ENCODE results near the gene TBX2. TPM values are rescaled to one million over a fixed set of nuclear protein-coding genes. Genes with fewer than 3 reads are reported as not detected.

Gene TBX2
- total and polyA plus RNA-seq, 2 of the 13 experiments (the other 11 are each of a cell fraction or from before 2014, with no cell fraction given), result 2.8 to 15.3 TPM

DNA sequence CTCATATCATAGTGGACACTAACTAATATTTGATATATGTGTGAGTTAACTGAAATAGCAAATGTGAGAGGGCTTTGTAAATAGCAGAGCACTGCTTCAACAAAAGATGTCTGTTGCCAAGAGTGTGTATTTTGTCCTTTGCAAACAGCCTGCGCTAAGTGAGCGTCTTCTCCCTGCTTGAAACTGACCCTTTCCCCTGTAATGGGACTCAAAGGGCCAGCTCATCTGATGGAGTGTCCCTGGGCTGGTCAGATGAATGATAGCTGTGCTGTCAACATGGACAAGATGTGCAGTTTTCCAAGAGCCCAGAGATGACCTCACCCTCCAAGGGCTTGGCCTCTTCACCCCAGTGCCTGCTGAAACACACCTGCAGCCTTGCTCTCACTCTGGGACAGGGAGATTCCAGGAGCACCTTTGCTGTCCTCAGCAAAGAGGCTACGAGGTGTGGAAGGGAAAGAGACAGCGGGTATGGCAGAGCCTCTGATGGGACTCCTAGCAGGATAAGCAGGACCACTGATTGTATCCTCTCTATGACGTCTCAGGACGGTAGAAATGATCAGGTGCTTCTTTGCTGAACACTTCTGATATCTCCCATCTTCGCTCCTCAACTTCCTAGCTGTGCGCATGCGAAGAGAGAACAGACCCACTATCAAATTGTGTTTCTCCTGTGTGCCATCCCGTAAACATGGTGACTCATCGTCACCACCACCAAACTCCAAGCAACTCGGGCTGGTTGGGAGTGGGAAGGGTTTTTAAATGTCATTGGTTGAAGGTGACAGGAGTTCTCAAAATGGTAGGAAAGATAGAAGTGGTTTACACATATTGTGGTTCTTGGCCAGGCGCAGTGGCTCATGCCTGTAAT lies 35.8 kb upstream of the TBX2 start (continued):
- TF ChIP-seq, protein P1, sequence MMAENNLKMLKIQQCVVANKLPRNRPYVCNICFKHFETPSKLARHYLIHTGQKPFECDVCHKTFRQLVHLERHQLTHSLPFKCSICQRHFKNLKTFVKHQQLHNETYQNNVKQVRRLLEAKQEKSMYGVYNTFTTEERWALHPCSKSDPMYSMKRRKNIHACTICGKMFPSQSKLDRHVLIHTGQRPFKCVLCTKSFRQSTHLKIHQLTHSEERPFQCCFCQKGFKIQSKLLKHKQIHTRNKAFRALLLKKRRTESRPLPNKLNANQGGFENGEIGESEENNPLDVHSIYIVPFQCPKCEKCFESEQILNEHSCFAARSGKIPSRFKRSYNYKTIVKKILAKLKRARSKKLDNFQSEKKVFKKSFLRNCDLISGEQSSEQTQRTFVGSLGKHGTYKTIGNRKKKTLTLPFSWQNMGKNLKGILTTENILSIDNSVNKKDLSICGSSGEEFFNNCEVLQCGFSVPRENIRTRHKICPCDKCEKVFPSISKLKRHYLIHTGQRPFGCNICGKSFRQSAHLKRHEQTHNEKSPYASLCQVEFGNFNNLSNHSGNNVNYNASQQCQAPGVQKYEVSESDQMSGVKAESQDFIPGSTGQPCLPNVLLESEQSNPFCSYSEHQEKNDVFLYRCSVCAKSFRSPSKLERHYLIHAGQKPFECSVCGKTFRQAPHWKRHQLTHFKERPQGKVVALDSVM (CRISPR knock-in tag; IDR thresholded peaks at IDR 0.05), result peak; percentile 43; the same call in 1 of the 2 replicates
- TF ChIP-seq RFX5 (IDR thresholded peaks at IDR 0.05; ENCODE audit: low read depth, low read length), result no peak
- no peak for TF ChIP-seq ZFP41 (CRISPR knock-in tag; IDR thresholded peaks at IDR 0.05; ENCODE audit: borderline replicate concordance)
- TF ChIP-seq NFE2 (CRISPR knock-in tag; IDR thresholded peaks at IDR 0.05), result no peak
- TF ChIP-seq, protein P2, sequence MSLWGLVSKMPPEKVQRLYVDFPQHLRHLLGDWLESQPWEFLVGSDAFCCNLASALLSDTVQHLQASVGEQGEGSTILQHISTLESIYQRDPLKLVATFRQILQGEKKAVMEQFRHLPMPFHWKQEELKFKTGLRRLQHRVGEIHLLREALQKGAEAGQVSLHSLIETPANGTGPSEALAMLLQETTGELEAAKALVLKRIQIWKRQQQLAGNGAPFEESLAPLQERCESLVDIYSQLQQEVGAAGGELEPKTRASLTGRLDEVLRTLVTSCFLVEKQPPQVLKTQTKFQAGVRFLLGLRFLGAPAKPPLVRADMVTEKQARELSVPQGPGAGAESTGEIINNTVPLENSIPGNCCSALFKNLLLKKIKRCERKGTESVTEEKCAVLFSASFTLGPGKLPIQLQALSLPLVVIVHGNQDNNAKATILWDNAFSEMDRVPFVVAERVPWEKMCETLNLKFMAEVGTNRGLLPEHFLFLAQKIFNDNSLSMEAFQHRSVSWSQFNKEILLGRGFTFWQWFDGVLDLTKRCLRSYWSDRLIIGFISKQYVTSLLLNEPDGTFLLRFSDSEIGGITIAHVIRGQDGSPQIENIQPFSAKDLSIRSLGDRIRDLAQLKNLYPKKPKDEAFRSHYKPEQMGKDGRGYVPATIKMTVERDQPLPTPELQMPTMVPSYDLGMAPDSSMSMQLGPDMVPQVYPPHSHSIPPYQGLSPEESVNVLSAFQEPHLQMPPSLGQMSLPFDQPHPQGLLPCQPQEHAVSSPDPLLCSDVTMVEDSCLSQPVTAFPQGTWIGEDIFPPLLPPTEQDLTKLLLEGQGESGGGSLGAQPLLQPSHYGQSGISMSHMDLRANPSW (CRISPR knock-in tag; IDR thresholded peaks at IDR 0.05; ENCODE audit: borderline replicate concordance), result 0 out of 2 replicates have a peak, but pooled peaks have one; percentile 44
- peak; percentile 89 for TF ChIP-seq NR2F2 (IDR thresholded peaks at IDR 0.05; ENCODE audit: borderline replicate concordance, low read depth)
- TF ChIP-seq ZNF274 (CRISPR knock-in tag; IDR thresholded peaks at IDR 0.05), result no peak
- TF ChIP-seq, protein P3, sequence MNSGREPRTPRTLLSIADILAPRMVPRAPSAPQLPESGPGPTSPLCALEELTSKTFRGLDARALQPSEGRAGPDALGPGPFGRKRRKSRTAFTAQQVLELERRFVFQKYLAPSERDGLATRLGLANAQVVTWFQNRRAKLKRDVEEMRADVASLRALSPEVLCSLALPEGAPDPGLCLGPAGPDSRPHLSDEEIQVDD (CRISPR knock-in tag; IDR thresholded peaks at IDR 0.05; ENCODE audit: borderline replicate concordance), result no peak
- no peak for TF ChIP-seq HIVEP1 (CRISPR knock-in tag; IDR thresholded peaks at IDR 0.05)
- TF ChIP-seq, protein P4, sequence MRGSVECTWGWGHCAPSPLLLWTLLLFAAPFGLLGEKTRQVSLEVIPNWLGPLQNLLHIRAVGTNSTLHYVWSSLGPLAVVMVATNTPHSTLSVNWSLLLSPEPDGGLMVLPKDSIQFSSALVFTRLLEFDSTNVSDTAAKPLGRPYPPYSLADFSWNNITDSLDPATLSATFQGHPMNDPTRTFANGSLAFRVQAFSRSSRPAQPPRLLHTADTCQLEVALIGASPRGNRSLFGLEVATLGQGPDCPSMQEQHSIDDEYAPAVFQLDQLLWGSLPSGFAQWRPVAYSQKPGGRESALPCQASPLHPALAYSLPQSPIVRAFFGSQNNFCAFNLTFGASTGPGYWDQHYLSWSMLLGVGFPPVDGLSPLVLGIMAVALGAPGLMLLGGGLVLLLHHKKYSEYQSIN (CRISPR knock-in tag; IDR thresholded peaks at IDR 0.05; ENCODE audit: borderline replicate concordance), result no peak
- TF ChIP-seq ZNF670 (CRISPR knock-in tag; IDR thresholded peaks at IDR 0.05; ENCODE audit: borderline replicate concordance), result no peak
- TF ChIP-seq TAF15 (IDR thresholded peaks at IDR 0.05; ENCODE audit: low read depth, low read length, poor library complexity, severe bottlenecking), result no peak
- TF ChIP-seq ZNF256 (CRISPR knock-in tag; conservative IDR thresholded peaks at IDR 0.05), result no peak
- TF ChIP-seq ZNF614 (CRISPR knock-in tag; IDR thresholded peaks at IDR 0.05; ENCODE audit: borderline replicate concordance), result 0 out of 2 replicates have a peak, but pooled peaks have one; percentile 64
- TF ChIP-seq, protein P5, sequence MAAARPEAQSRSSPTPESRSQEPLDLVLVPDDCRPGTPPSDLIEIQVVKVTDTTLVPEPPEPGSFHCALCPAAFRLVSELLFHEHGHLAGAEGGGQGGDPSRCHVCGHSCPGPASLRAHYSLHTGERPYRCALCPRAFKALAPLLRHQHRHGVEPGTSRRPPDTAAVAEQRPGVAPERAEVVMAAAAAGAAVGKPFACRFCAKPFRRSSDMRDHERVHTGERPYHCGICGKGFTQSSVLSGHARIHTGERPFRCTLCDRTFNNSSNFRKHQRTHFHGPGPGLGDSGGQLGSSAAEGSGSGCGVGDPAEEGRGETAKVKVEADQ (CRISPR knock-in tag; IDR thresholded peaks at IDR 0.05; ENCODE audit: borderline replicate concordance), result no peak
- no peak for TF ChIP-seq MLLT10 (CRISPR knock-in tag; IDR thresholded peaks at IDR 0.05)
- no peak for TF ChIP-seq XBP1 (CRISPR knock-in tag; IDR thresholded peaks at IDR 0.05)
- TF ChIP-seq, protein P6, sequence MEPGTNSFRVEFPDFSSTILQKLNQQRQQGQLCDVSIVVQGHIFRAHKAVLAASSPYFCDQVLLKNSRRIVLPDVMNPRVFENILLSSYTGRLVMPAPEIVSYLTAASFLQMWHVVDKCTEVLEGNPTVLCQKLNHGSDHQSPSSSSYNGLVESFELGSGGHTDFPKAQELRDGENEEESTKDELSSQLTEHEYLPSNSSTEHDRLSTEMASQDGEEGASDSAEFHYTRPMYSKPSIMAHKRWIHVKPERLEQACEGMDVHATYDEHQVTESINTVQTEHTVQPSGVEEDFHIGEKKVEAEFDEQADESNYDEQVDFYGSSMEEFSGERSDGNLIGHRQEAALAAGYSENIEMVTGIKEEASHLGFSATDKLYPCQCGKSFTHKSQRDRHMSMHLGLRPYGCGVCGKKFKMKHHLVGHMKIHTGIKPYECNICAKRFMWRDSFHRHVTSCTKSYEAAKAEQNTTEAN (CRISPR knock-in tag; conservative IDR thresholded peaks at IDR 0.05), result no peak; the same call in 1 of the 2 replicates
